T-cell (primary cell): ENCODE data around the gene RNF150. TPM values are rescaled to one million over a fixed set of nuclear protein-coding genes. Genes with fewer than 3 reads are reported as not detected.

Experiments
- ATAC-seq, 4 experiments: fragments of 200-7000 bp in 3 of 4; fragments of 150-1000 bp in 1 of 4; cut with Tn5 transposase; replicated peaks in 1 of 4; 1 replicate in 3 of 4; 2 replicates in 1 of 4; pipeline ENCODE4 v1.10.0; 2021; ENCODE audit warnings: moderate library complexity in 3 of 4, mild to moderate bottlenecking in 2 of 4, moderate number of reproducible peaks in 1 of 4
- CTCF ChIA-PET, 2 donors: fragments of 300-600 bp; sonication (Branson Sonifier 250); formaldehyde crosslinking; loops; one replicate each; lab custom pipeline; 2022; ENCODE audit warnings: antibody characterized with exemption in 2 of 2; lab: Charles Lee
- POLR2A ChIA-PET, 2 donors: fragments of 300-600 bp; sonication (Branson Sonifier 250); formaldehyde crosslinking; loops; one replicate each; lab custom pipeline; 2022; ENCODE audit warnings: antibody characterized with exemption in 2 of 2; lab: Charles Lee
- DNase-seq, 35 experiments: peaks; one replicate each; pipeline versions ENCODE4 v3.0.0 to v3.0.0-alpha.2; 2013 to 2023
- H3K27ac ChIP-seq: one replicate; pipeline ENCODE4 v1.5.1; 2013; ENCODE audit warnings: low read length
- H3K27me3 ChIP-seq, 2 experiments: replicated peaks in 1 of 2; 1 replicate in 1 of 2; 2 replicates in 1 of 2; pipeline versions ENCODE4 v1.6.1 to v1.7.0; 2013; ENCODE audit warnings: low read length in 1 of 2, mixed read lengths in 1 of 2; ENCODE audit not compliant: control insufficient read depth in 2 of 2, insufficient read depth in 2 of 2; ENCODE audit errors: extremely low read depth in 1 of 2
- H3K36me3 ChIP-seq, 2 donors: 1 replicate in 1 of 2; 2 replicates in 1 of 2; pipeline versions ENCODE4 v1.6.1 to v1.7.0; 2013; ENCODE audit warnings: low read length in 1 of 2; ENCODE audit not compliant: control insufficient read depth in 2 of 2, insufficient read depth in 1 of 2; ENCODE audit errors: extremely low read depth in 1 of 2
- H3K4me1 ChIP-seq, 2 experiments: 1 replicate in 1 of 2; 2 replicates in 1 of 2; pipeline versions ENCODE4 v1.6.1 to v1.7.0; 2013; ENCODE audit warnings: low read length in 2 of 2, mixed read lengths in 1 of 2; ENCODE audit not compliant: insufficient read depth in 2 of 2, control insufficient read depth in 1 of 2; ENCODE audit errors: extremely low read depth in 1 of 2
- H3K4me3 ChIP-seq, 2 donors: 1 replicate in 1 of 2; 2 replicates in 1 of 2; pipeline versions ENCODE4 v1.5.1 to v1.7.0; 2013; ENCODE audit warnings: mild to moderate bottlenecking in 2 of 2, low read length in 1 of 2, moderate library complexity in 1 of 2; ENCODE audit not compliant: control insufficient read depth in 1 of 2; ENCODE audit errors: extremely low read depth in 1 of 2
- H3K9me3 ChIP-seq: 2 replicates; pipeline ENCODE4 v1.7.0; 2013
- H3K27ac Mint-ChIP-seq, 2 donors: one replicate each; pipeline ENCODE4 v1.8.0; 2020 to 2021; ENCODE audit warnings: mild to moderate bottlenecking in 2 of 2, mixed read lengths in 2 of 2
- H3K27me3 Mint-ChIP-seq, 2 donors: one replicate each; pipeline ENCODE4 v1.8.0; 2021 to 2022; ENCODE audit warnings: mixed read lengths in 2 of 2
- H3K36me3 Mint-ChIP-seq: one replicate; pipeline ENCODE4 v1.8.0; 2021; ENCODE audit warnings: mixed read lengths
- H3K4me1 Mint-ChIP-seq, 3 donors: one replicate each; pipeline ENCODE4 v1.8.0; 2020 to 2022; ENCODE audit warnings: mixed read lengths in 3 of 3, mild to moderate bottlenecking in 1 of 3
- H3K4me3 Mint-ChIP-seq, 3 donors: one replicate each; pipeline ENCODE4 v1.8.0; 2020 to 2022; ENCODE audit warnings: mild to moderate bottlenecking in 3 of 3, mixed read lengths in 3 of 3, moderate library complexity in 3 of 3
- H3K9me3 Mint-ChIP-seq, 3 donors: one replicate each; pipeline ENCODE4 v1.8.0; 2020 to 2022; ENCODE audit warnings: mixed read lengths in 3 of 3
- WGBS: methylation state at CpG from one replicate; pipeline ENCODE4 v1.1.5; 2013; ENCODE audit warnings: missing lambda C conversion rate; ENCODE audit not compliant: insufficient coverage; 5-methylcytosine and 5-hydroxymethylcytosine counted together
- total RNA-seq, 35 experiments: library from RNA in 6 of 35; stranded (reverse) in 6 of 35; fragments of 120-200 nt in 1 of 35; gene quantifications; one replicate each; pipeline versions ENCODE4 v1.2.1 to v1.2.4 and lab custom pipeline; 2013 to 2026

The RNF150 gene
- total RNA-seq, 5 donors from 2014 or later (not counting 1 experiment from before 2014, with no cell fraction given) = 0.09 to 0.35 (median 0.30) TPM; not detected in 2

DNA sequence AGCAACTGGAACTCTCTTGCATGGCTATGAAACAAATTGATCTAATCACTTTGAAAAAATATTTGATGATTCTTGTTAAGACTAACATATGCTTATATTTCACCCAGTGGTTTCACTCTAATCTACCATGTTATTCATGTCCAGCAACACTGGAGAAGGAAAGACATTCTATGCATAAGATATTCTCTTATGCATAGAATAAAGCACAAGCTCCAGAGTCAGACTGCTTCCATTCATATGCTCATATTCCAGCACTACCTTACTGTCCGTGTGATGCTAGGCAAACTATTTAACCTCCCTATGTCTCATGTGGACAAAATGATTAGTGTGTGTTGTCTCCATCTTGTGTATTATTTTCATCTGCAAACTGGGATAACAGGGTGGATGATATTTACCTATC, 124.1 kb downstream of the RNF150 start:
- ChIA-PET CTCF (no interaction called here), POLR2A (no interaction called here)
- DNase-seq = no peak
- H3K4me3 Mint-ChIP-seq = no peak overlapping the region
- H3K27ac Mint-ChIP-seq = no peak overlapping the region
- H3K36me3 Mint-ChIP-seq = no peaks in the 10 kb centered on the region
- no peaks in the 10 kb centered on the region for H3K4me1 Mint-ChIP-seq
- Histone ChIP-seq H3K27me3 (no peaks in the 10 kb centered on the region), H3K27ac (no peak overlapping the region), H3K4me1 (no peaks in the 10 kb centered on the region), H3K9me3 (no peaks in the 10 kb centered on the region), H3K4me3 (no peak overlapping the region), H3K36me3 (no peaks in the 10 kb centered on the region)
- no CpG with 5 or more reads among the region's 1 CpG for WGBS
- H3K27me3 Mint-ChIP-seq = no peaks in the 10 kb centered on the region
- no peaks in the 10 kb centered on the region for H3K9me3 Mint-ChIP-seq
- no peak for ATAC-seq

DNA sequence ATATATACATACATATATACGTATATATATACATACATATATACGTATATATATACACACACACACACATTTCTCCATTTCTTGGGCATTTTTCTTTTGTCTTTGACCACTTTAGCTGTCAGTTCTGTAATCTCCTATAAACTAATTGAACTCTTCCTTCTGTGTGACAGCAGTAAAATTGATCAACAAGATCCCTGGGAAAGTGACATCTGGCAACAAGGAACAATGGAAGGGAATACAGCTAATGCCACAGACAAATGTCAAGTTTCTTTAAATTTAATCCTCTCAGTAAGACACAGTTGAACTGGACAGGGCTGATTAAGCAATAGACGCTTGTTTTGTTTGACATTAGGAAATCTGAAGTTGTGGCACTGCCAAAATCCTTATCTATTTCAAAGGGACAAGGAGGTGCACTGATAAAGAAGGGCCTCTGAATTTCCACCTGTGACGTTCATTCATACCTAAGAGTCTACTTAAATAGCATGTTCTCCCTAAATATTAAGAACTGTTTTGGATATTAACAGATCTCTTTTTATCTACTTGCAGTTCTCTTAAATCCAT, 126.9 kb downstream of the RNF150 start:
- Mint-ChIP-seq H3K4me1 (no peaks in the 10 kb centered on the region), H3K36me3 (no peaks in the 10 kb centered on the region), H3K4me3 (no peak overlapping the region), H3K27me3 (no peaks in the 10 kb centered on the region), H3K9me3 (no peaks in the 10 kb centered on the region), H3K27ac (no peak overlapping the region)
- no peaks in the 10 kb centered on the region for H3K36me3 ChIP-seq
- ChIA-PET CTCF (no interaction called here), POLR2A (no interaction called here)
- ATAC-seq = no peak
- no peaks in the 10 kb centered on the region for H3K9me3 ChIP-seq
- no CpG with 5 or more reads among the region's 4 CpGs for WGBS
- no peaks in the 10 kb centered on the region for H3K27me3 ChIP-seq
- H3K4me3 ChIP-seq = no peak overlapping the region
- H3K27ac ChIP-seq = no peak overlapping the region
- no peak for DNase-seq
- no peaks in the 10 kb centered on the region for H3K4me1 ChIP-seq

DNA sequence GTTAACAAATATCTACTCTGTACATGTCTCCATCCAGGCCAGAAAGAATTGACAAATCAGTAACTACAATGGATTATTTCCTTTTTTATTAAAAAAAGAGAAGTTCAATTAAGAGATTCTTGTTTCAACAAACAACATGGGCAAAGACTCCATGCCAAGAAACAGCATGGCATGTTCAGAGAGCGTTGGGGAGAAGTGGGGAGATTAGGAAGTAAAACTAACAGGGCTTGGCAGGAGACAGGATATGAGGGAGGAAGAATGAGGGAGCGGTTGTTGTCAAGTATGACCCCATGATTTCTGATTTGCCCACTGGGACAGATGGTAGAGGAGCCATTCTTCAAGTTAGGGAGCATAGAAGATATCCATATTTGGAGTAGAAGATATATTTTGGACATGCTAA, 128.4 kb downstream of the RNF150 start:
- no peaks in the 10 kb centered on the region for H3K36me3 ChIP-seq
- ATAC-seq (no peak), DNase-seq (no peak)
- H3K27ac ChIP-seq = no peak overlapping the region
- Mint-ChIP-seq H3K36me3 (no peaks in the 10 kb centered on the region), H3K4me1 (no peaks in the 10 kb centered on the region), H3K27me3 (no peaks in the 10 kb centered on the region), H3K9me3 (no peaks in the 10 kb centered on the region), H3K4me3 (no peak overlapping the region), H3K27ac (no peak overlapping the region)
- ChIA-PET CTCF (no interaction called here), POLR2A (no interaction called here)
- H3K4me1 ChIP-seq = no peaks in the 10 kb centered on the region
- no peak overlapping the region for H3K4me3 ChIP-seq
- H3K9me3 ChIP-seq = no peaks in the 10 kb centered on the region
- WGBS = 72% methylated on average over 2 of the region's 2 CpGs
- no peaks in the 10 kb centered on the region for H3K27me3 ChIP-seq

DNA sequence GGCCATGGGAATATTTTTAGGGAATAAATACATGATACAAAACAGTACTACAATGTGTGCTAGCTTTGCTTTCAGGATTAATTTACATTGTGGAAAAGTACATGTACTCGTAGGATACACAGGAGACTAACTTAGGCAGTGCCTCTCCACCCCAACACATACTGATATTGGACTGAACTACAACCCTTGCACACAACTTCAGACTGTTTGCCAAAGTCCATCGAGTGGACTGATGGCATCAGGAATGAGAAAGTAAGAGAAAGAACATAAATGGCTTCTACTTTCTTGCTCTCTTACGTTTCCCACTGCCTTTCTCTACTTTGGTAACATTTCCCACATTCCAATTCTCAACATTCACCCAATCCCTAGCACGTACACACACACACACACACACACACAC, 130.1 kb downstream of the RNF150 start:
- H3K36me3 ChIP-seq = no peaks in the 10 kb centered on the region
- H3K4me1 ChIP-seq = no peaks in the 10 kb centered on the region
- CTCF ChIA-PET = no interaction called here
- H3K27me3 ChIP-seq = no peaks in the 10 kb centered on the region
- H3K4me3 Mint-ChIP-seq = no peak overlapping the region
- ATAC-seq = no peak
- H3K27ac Mint-ChIP-seq = no peak overlapping the region
- no peaks in the 10 kb centered on the region for H3K9me3 ChIP-seq
- no peak overlapping the region for H3K4me3 ChIP-seq
- no peaks in the 10 kb centered on the region for H3K36me3 Mint-ChIP-seq
- no peak for DNase-seq
- no CpG with 5 or more reads among the region's 4 CpGs for WGBS
- no peaks in the 10 kb centered on the region for H3K27me3 Mint-ChIP-seq
- no peaks in the 10 kb centered on the region for H3K9me3 Mint-ChIP-seq
- H3K4me1 Mint-ChIP-seq = no peaks in the 10 kb centered on the region
- POLR2A ChIA-PET = no interaction called here
- H3K27ac ChIP-seq = no peak overlapping the region

DNA sequence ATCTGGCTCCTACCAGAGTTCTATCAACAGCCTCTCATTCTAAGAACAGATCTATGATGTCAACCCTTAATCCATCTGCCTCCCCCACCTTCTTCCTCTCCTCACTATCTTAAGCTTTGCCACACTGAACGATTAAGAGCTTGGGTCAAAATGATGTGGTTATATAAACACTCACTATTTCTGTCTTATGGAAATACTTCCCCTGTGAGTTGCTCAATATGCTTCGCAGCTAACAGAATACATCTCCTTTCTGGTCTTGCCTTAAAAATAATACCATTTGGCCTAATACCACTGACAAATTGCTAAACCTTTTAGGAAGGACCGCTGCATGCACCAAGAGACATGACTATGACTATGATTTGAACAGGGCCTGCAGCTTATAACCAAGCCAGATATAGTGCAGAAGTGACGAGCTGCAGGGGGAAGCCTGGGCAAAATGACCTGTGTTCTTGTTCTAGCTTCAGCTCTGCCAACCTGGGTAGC, 130.9 kb downstream of the RNF150 start:
- Histone ChIP-seq H3K4me1 (no peaks in the 10 kb centered on the region), H3K27ac (no peak overlapping the region), H3K36me3 (no peaks in the 10 kb centered on the region), H3K9me3 (no peaks in the 10 kb centered on the region), H3K27me3 (no peaks in the 10 kb centered on the region), H3K4me3 (no peak overlapping the region)
- no peaks in the 10 kb centered on the region for H3K4me1 Mint-ChIP-seq
- no peak for DNase-seq
- H3K36me3 Mint-ChIP-seq = no peaks in the 10 kb centered on the region
- ChIA-PET CTCF (no interaction called here), POLR2A (no interaction called here)
- WGBS = 61% methylated on average over 2 of the region's 4 CpGs
- no peaks in the 10 kb centered on the region for H3K27me3 Mint-ChIP-seq
- ATAC-seq = no peak
- H3K9me3 Mint-ChIP-seq = no peaks in the 10 kb centered on the region
- no peak overlapping the region for H3K27ac Mint-ChIP-seq
- H3K4me3 Mint-ChIP-seq = no peak overlapping the region

DNA sequence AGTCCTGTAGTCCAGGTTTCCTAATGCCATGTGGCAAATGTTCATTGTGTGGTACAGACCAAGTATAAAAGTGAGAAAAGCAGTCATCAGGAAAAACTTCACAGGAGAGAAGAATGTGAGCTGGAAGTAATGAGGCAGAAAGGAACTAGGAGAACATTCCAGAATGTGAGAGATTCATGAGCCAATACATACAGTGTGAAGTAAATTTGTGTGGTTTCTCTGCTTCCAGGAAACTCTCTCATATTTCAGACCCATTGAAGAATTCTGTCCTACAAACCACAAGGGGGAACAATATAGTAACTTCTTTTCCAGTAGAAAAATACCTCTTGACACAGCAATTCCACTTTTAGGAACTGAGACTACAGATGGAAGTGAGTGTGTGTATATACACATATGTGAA, 136.5 kb downstream of the RNF150 start:
- no peak for ATAC-seq
- H3K36me3 ChIP-seq = no peaks in the 10 kb centered on the region
- peaks cover 3 to 4% (median 4%) of the 10 kb centered on the region in 3 donors for H3K9me3 Mint-ChIP-seq
- no peak overlapping the region for H3K4me3 ChIP-seq
- no peaks in the 10 kb centered on the region for H3K27me3 ChIP-seq
- ChIA-PET CTCF (no interaction called here), POLR2A (no interaction called here)
- DNase-seq = no peak
- H3K27ac Mint-ChIP-seq = no peak overlapping the region
- no peak overlapping the region for H3K4me3 Mint-ChIP-seq
- no peak overlapping the region for H3K27ac ChIP-seq
- H3K9me3 ChIP-seq = no peaks in the 10 kb centered on the region
- peaks cover 2 to 7% of the 10 kb centered on the region in 2 donors for H3K27me3 Mint-ChIP-seq
- H3K4me1 Mint-ChIP-seq = no peaks in the 10 kb centered on the region
- H3K4me1 ChIP-seq = no peaks in the 10 kb centered on the region
- H3K36me3 Mint-ChIP-seq = no peaks in the 10 kb centered on the region

DNA sequence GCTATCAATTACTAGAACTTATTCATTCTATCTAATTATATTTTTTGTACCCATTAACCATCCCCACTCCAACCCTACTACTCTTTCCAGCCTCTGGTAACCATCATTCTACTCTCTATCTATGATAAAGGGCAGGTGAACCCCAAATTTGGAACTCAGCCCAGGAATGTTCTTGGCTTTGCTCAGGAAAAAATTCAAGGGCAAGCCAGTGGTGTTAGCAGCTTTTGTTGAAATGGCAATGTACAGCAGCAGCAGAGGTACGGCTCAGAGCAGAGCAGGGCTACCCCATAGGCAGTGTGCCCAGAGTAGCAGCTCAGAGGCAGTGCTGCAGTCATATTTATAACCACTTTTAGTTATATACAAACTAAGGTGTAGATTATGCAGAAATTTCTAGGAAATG, 138.2 kb downstream of the RNF150 start:
- ATAC-seq (no peak), DNase-seq (no peak)
- H3K27ac ChIP-seq = no peak overlapping the region
- no peaks in the 10 kb centered on the region for H3K27me3 ChIP-seq
- CTCF ChIA-PET = no interaction called here
- Mint-ChIP-seq H3K36me3 (no peaks in the 10 kb centered on the region), H3K4me3 (no peak overlapping the region), H3K27ac (no peak overlapping the region), H3K27me3 (peaks cover 2 to 7% of the 10 kb centered on the region in 2 donors), H3K9me3 (peaks cover 3 to 4% (median 4%) of the 10 kb centered on the region in 3 donors), H3K4me1 (no peaks in the 10 kb centered on the region)
- WGBS = no CpG with 5 or more reads among the region's 1 CpG
- no peak overlapping the region for H3K4me3 ChIP-seq
- no peaks in the 10 kb centered on the region for H3K36me3 ChIP-seq
- no peaks in the 10 kb centered on the region for H3K4me1 ChIP-seq
- POLR2A ChIA-PET = no interaction called here
- no peaks in the 10 kb centered on the region for H3K9me3 ChIP-seq
